GM21515 (cell line): ENCODE results near the gene DBNDD1.
"Not testable (repeated sequence)": the region's sequence is repeated elsewhere in the genome, so short reads cannot be mapped to it uniquely, and the experiment has no call there.

Source experiments
- ATAC-seq: cut with Tn5 transposase; IDR thresholded peaks from one replicate; pipeline ENCODE4 v1.9.1; 2021; ENCODE audit not compliant: unreplicated experiment

DBNDD1 gene, protein sequence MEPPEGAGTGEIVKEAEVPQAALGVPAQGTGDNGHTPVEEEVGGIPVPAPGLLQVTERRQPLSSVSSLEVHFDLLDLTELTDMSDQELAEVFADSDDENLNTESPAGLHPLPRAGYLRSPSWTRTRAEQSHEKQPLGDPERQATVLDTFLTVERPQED

DNA sequence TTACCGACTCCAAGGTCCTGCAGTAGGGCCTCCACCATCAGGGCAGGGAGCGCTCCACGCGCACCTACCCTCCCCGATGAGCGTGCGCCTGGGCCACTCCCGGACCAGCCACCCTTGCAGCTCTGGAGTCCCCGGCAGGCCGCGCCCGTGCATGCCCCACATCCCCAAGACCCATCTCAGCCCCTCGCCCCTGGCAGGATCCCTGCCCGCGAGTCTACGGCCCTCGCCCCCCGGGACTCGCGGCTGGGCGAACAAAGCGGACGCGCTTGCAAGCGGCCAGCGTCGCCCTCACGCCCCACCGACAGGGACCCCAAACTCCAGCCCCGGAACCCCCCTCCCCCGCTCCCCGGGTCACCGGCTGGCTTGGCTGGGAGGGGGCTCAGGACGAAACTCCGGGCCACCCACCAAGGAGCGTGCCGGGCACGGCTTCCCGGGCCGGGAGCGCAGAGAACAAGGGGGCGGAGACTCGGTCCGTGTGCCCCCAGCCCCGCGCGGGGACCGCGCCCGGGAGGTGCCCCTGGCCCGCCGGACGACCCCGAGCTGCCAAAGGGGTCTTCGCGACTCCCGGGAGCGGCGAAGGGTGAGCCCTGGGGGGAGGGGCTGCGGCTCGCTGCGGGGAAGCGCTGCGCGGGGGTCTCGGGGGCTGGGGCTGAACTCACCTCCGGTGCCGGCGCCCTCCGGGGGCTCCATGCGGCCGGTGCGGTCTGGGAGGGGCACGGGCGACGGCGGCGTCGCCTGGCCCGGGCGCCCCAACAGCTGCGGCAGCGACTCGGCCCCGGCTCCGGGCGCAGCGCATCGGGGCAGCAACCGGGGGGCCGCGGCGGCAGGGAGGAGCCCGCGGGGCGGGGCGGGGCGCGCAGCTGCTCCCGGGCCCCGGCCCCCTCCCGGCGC lies at the start of gene DBNDD1:
Gene DBNDD1, minus strand, starts transcription at position 805 of the 891 bp plus-strand sequence. Its CDS starts 115 bp downstream, at position 690.
- ATAC-seq = no peak

DNA sequence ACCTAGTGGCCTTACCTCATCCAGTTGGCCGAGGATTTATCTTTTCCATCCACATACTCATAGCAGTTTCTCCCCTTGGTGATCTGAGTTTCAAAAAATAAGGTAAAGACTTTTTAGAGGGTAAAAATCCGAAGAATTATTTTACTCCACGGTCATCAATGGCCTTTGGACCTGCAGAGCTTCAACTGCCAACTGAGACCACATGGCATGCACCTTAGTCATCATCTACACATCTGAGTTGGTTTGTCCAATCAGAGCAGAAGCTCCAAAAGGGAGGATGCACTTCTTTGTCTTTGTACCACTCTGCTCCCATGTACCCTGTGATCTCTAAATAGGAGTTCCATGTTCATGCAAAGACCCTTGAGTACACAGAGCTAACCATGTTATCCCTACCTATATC lies 42.2 kb upstream of the DBNDD1 start:
- ATAC-seq = no peak

DNA sequence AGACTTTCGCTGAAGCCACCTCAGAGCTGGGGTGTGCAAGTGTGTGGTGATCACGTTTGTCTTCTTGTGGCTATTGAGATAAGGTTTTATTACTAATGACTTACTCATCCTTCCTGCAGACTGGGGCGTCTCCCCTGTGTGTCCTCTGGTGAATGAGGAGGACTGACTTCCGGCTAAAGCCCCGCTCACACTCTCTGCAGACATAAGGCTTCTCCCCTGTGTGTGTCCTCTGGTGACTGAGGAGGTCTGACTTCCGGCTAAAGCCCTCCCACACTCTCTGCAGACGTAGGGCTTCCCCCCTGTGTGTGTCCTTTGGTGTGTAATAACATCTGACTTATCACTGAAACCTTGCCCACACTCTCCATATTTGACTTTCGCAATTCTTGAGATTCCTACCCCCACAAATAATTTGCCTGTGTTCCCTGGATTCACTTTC lies 38.5 kb upstream of the DBNDD1 start:
- no peak for ATAC-seq

DNA sequence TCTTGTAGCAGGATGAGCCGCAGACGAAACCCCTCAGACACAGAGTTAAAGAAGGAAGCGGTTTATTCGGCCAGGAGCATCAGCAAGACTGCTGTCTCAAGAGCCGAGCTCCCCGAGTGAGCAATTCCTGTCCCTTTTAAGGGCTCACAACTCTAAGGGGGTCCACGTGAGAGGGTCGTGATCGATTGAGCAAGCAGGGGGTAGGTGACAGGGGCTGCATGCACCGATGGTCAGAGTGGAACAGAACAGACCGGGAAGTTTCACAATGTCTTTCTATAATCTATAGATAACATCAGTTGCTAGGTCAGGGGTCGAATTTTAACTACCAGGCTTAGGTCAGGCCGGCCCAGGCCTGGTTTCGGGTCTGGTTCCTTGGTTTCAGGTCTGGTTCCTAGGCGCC lies 37.3 kb upstream of the DBNDD1 start:
- ATAC-seq = not testable (repeated sequence)

DNA sequence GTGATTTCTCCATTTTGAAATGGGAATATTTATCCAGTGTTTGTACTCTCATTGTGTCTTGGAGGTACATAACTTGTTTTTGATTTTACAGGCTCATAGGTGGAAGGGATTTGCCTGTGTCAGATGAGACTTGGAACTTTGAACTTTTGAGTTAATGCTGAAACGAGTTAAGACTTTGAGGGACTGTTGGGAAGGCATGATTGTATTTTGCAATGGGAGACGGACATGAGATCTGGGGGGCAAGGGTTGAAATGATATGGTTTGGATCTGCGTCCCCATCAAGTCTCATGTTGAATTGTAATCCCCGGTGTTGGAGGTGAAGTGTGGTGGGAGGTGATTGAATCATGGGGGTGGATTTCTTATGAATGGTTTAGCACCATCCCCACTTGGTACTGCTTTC lies 36.1 kb upstream of the DBNDD1 start:
- no peak for ATAC-seq

DNA sequence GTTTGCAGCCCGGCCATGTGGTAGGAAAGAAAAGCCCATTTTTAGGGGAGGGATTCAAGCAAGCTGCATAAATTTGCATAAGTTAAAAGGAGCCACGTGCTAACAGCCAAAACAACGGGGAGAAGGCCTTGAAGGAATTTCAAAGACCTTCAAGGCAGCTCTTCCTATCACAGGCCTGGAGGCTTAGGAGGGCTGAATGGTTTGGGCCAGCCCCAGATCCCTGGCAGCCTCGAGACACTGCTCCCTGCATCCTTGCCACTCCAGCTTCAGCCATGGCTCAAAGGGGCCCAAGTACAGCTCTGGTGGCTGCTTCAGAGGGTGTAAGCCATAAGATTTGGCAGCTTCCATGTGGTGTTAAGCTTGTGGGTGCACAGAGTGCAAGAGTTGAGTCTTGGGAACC lies 35.3 kb upstream of the DBNDD1 start:
- ATAC-seq = no peak

DNA sequence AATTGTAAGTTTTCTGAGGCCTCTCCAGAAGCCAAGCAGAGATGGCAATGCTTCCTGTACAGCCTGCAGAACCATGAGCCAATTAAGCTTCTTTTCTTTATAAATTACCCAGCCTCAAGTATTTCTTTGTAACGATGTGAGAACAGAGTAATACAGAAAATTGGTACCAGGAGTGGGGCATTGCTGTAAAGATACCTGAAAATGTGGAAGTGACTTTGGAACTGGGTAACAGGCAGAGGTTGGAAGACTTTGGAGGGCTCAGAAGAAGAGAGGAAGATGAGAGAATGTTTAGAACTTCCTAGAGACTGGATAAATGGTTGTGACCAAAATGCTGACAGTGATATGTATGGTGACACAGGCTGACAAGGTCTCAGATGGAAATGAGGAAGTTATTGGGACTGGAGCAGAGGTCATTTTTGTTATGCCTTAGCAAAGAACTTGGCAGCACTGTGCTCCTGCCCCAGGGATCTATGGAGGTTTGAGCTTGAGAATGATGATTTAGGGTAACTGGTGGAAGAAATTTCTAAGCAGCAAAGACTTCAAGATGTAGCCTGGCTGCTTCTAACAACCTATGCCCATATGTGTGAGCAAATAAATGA lies 34.7 kb upstream of the DBNDD1 start:
- ATAC-seq = no peak

DNA sequence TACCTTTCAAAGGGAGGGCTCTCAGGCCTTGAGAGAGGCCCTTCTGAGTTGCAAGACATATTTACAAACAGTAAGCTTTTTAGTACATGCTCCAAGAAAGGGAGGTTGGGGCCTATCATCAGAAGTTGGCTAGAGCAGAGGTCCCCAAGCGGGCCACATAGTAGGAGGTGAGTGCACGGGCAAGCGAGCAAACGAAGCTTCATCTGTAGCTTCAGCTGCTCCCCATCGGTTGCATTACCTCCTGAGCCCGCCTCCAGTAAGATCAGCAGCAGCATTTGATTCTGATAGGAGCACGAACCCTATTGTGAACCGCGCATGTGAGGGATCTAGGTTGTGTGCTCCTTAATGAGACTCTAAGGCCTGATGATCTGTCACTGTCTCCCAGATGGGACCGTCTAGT lies 31.7 kb upstream of the DBNDD1 start:
- ATAC-seq = no peak

DNA sequence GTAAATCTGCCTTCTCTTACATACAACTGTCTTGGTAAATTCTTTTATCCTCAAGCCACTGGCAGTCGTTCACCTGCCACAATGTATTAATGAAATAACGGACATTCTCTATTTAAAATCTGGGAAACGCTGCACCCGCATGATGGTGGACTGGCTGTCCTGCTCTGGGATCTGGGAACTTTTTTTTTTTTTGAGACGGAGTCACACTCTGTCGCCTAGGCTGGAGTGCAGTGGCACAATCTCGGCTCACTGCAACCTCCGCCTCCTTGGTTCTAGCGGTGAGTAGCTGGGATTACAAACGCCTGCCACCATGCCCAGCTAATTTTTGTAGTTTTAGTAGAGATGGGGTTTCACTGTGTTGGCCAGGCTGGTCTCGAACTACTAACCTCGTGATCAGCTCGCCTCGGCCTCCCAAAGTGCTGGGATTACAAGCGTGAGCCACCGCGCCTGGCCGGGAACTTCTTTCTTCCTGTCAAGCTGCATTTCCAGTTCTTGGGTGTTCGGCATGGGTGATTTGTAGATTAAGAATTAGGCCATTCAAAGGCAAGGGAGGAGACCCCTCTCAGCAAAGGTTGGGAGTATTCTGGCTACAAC lies 29.6 kb upstream of the DBNDD1 start:
- ATAC-seq = no peak

DNA sequence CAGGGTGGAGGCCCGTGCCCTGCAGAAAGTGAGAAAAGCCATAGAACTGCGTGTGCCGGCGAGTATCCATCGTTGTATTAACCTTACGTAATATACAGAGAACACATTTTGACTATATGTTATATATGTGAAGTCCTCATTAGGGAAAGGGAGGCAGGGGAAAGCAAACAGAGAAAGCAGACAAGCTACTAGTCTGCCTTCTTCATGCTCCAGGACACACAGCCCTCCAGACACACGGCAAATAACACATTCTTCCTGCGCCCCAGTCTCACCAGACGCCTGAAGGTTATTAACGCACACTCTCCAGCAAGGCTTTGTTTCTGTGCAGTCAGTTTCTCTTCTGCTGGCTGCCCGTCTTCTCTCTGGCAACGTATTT lies 29.1 kb upstream of the DBNDD1 start:
- ATAC-seq = no peak

DNA sequence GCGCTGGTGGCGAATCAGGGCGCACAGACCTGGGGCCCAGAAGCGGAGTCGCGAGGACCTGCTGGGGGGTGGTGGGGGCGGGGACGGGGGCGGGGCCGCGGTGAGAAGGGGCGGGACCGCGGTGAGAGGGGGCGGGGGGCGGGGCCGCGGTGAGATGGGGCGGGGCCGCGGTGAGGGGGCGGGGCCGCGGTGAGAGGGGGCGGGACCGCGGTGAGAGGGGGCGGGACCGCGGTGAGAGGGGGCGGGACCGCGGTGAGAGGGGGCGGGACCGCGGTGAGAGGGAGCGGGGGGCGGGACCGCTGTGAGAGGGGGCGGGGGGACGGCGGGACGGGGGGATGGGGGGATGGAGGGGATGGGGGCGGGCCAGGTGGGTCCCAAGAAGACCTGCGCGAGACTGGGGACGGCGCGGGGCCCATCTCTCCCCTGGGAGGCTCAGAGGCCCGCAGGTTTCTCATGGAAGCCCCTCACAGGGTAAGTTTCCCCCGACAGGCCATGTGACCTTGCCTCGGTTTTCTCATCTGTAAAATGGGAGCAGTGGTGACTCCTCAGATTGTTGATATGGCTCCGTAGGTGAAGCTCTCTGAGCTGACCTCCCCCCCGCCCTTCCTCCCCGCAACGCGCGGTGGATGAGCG lies 28.6 kb upstream of the DBNDD1 start:
- ATAC-seq = no peak

DNA sequence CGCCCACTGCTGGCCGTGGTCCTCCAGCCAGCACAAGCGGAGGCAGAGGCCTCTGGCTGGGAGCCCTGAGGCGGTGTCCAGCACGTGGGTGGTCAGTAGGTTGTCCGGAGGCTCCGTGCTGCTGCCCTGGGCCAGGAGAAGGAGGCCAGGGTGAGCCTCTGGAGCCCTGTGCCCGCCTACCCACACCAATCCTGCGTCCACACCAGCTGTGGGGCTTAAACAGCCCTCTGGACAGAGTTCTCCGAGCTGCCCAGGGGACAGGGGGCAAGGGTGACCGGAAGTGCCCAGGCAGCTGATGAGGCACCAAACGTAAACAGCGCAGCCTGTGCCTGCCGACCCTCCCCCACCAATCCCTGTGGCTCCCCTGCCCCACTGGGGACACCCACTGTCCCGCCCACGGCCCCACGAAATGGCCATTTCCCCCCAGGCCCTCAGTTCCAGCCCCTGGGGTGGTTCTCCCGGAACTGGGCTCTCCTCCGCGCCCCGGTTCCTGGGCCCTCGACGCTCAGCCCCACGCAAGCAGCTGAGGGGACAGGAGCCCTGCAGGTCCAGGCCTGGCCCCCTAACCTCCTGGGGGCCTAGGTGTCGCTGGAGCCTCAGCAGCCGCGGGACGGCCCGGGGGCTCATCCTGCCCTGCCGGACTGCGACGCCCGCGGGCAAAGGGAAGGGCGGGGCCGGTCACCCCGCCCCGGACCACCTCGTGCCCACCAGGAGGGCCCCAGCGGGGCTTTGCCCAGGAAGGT lies 27.9 kb upstream of the DBNDD1 start:
- no peak for ATAC-seq

DNA sequence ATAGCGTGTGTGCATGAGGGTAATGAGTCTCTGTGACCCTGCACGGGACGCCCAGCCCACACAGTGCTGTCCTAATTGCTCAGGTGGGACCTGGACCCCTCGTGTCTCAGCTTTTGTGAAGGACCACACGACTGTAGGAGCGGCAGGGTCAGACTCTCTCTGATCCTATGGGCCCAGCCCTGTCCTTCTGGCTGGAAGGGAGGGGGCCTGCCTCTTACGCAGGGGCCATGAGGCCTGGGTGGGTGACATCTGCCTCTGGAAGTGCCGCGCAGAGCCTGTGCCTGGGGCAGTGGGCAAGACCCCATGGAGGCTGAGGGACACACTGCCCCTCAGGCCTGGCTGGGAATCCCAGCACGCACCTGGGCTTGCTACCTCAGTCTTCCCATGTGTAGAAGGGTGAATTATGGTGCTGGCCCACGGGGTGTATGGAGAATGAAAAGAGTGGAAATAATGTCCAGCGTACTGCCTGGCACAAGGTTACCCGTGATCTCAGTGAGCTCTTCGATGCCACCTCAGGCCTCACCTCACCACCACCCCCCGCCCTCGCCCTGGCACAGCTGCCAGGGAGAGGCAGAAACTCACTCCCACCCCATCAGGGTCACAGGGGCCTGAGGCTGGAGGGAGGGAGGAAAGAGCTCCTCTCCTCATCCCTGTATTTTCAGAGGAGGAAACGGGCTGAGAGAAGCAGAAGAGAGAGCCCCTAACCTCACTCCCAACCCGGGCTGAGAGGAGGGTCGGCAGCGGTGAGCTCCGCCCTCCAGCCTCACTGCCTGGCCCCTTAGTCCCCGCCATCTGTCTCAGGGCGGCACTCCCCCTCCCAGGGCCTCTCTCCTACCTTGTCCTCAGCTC lies 27.1 kb upstream of the DBNDD1 start:
- no peak for ATAC-seq

DNA sequence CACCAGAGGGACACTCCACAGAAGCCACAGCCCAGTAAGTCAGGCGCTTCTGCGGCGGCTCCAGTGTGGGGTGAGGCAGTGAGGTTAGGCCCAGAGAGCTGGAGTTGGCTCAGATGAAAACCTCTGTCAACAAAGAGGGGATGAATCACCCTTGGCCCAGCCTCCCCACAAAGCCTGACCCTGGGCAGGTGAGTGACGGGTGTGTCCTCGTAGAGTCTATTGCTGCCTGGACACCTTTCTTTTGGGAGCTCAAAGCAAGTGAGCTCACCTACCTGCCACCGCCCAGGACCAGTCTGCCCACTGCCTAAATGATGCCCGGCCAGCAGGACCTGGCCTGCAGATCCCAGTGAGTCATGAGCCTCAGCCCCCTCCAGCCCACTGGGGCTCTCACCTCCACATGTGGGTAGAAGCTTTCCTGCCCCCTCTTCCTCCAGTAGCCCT lies 24.9 kb upstream of the DBNDD1 start:
- ATAC-seq = no peak

DNA sequence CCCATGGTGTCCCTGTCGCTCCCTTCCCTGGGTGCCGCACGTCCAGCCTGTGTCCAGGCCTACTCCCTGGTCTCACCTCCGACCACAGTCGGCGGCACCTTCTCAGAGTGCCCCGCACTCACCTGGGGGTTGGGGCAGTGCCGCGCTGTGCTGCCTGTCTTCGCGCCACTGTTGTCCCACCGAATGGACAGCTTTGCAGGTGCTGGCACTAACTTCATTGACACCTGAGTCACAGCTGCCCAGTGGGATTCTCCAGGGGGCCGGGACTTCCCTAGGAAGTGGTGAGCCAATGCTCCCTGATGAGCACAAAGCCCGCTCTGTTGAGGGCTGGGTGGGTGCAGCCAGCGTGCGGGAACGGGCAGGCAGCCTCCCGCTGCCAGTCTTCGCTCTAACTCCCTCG lies 24.3 kb upstream of the DBNDD1 start:
- ATAC-seq = no peak

DNA sequence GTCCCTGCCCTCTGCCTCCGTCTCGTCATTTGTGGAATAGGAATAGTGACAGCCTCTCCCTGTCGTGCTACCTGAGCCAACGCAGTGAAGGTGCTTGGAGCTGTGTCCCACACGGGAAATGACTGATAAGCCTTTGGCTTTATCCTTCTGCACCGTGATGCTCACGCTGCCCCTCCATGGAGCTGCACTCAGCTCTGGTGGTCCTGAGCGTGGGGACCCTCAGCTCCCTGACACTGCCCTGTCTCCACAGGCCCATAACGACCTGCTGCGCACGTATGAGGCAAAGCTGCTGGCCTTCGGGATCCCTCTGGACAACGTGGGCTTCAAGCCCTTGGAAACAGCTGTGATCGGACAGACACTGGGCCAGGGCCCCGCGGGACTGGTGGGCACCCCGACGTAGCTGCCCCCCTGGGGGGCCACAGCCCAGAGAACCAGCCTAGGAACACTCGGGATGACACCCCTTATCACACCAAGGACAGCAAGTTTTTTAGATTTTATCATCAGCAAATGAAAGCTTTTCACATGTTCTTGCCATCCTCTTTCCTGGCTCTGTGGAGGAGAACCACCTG lies 23.8 kb upstream of the DBNDD1 start:
- ATAC-seq = no peak

DNA sequence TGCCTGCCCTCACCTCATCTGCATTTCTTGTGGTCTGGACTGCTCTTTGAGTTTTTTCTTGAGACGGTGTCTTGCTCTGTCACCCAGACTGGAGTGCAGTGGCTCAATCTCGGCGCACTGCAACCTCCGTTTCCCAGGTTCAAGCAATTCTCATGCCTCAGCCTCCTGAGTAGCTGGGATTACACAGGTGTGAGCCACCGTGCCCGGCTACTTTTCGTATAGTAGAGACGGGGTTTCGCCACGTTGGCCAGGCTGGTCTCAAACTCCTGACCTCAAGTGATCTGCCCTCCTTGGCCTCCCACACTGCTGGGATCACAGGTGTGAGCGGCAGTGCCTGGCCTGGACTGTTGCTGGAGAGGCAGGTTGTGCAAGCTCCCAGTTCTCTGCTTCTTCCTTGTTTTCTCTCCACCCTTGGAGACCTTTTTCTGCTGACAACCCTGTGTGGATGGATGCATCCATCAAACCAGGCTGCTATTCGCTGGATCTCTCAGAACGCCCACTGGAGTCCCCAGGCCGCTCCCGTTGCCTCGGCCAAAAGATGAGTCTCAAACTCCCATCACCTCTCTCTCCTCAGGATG lies 22.7 kb upstream of the DBNDD1 start:
- ATAC-seq = no peak

DNA sequence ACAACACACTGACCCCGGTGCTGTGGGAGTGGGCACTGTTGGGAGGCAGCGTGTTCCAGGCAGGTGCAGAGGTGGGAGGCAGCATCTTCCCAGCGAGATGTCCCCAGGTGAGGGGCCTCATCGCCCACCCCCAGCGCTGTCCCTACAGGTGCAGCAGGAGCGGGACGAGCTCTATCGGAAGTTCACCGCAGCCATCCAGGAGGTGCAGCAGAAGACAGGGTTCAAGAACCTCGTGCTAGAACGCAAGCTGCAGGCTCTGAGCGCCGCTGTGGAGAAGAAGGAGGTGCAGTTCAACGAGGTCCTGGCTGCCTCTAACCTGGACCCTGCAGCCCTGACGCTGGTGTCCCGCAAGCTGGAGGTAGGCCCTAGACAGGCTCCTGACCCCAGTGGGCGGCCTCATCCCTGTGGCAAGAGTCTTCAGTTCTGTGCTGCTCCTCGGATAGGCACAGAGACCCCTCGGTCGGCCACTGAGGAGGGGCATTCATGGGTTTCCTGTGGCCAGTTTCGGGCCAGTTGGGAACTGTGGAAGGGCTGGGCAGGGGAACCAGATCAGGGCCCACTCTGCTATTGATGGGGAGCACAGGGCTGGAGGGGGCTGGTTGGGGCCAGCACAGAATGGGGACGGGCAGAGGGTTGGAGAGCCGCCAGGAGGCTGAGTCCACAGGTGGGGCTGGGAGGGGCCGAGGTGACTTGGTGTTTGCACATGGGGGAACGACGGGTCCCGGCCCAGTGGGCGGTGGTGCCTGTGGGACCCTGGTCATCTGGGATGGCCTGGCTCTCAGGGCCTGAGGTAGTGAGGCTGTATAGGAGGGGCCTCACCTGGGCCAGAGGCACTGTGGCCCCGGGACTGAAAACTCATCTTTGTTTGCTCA lies 21.1 kb upstream of the DBNDD1 start:
- no peak for ATAC-seq
